Measurements from ENCODE around the gene TNNI3K.

TNNI3K gene

GRCh38 chr1:74422421-74423292 is 187.5 kb downstream of the TNNI3K start:
- no peak for DNase-seq
- Histone ChIP-seq H3K4me3 (ENCODE audit: low read depth, low read length) (no peak overlapping the region), H3K36me3 (no peaks in the 10 kb centered on the region), H3K27me3 (ENCODE audit: insufficient read depth, low read depth, severe bottlenecking) (no peaks in the 10 kb centered on the region), H3K27ac (peak overlapping the region; percentile 77), H3K9me3 (ENCODE audit: severe bottlenecking) (no peaks in the 10 kb centered on the region)
- no peak for TF ChIP-seq CTCF (IDR thresholded peaks at IDR 0.05; ENCODE audit: low read depth, low read length)

GRCh38 chr1:74423471-74423870 is 188.3 kb downstream of the TNNI3K start:
- Histone ChIP-seq H3K36me3 (no peaks in the 10 kb centered on the region), H3K9me3 (ENCODE audit: severe bottlenecking) (no peaks in the 10 kb centered on the region), H3K27ac (no peak overlapping the region), H3K4me3 (ENCODE audit: low read depth, low read length) (no peak overlapping the region), H3K27me3 (ENCODE audit: insufficient read depth, low read depth, severe bottlenecking) (no peaks in the 10 kb centered on the region)
- no peak for DNase-seq
- no peak for TF ChIP-seq CTCF (IDR thresholded peaks at IDR 0.05; ENCODE audit: low read depth, low read length)

GRCh38 chr1:74425676-74426075 is 190.5 kb downstream of the TNNI3K start:
- no peak for TF ChIP-seq CTCF (IDR thresholded peaks at IDR 0.05; ENCODE audit: low read depth, low read length)

GRCh38 chr1:74426208-74426937 is 191.2 kb downstream of the TNNI3K start:
- Histone ChIP-seq H3K36me3 (no peaks in the 10 kb centered on the region), H3K9me3 (ENCODE audit: severe bottlenecking) (no peaks in the 10 kb centered on the region), H3K27ac (peak overlapping the region; percentile 59), H3K4me3 (ENCODE audit: low read depth, low read length) (no peak overlapping the region), H3K27me3 (ENCODE audit: insufficient read depth, low read depth, severe bottlenecking) (no peaks in the 10 kb centered on the region)
- DNase-seq, result peak; percentile 50
- TF ChIP-seq CTCF (IDR thresholded peaks at IDR 0.05; ENCODE audit: low read depth, low read length), result no peak

More at GRCh38 chr1:74425676-74426075, 190.5 kb downstream of the TNNI3K start:
- peak overlapping the region; percentile 59 for H3K27ac ChIP-seq
- no peaks in the 10 kb centered on the region for H3K27me3 ChIP-seq (ENCODE audit: insufficient read depth, low read depth, severe bottlenecking)
- H3K9me3 ChIP-seq (ENCODE audit: severe bottlenecking), result no peaks in the 10 kb centered on the region
- no peak overlapping the region for H3K4me3 ChIP-seq (ENCODE audit: low read depth, low read length)
- no peak for DNase-seq
- no peaks in the 10 kb centered on the region for H3K36me3 ChIP-seq

- no peaks in the 10 kb centered on the region for H3K36me3 ChIP-seq
- H3K27me3 ChIP-seq (ENCODE audit: insufficient read depth, low read depth, severe bottlenecking), result no peaks in the 10 kb centered on the region
- H3K4me3 ChIP-seq (ENCODE audit: low read depth, low read length), result no peak overlapping the region
- TF ChIP-seq CTCF (IDR thresholded peaks at IDR 0.05; ENCODE audit: low read depth, low read length), result no peak
- no peaks in the 10 kb centered on the region for H3K9me3 ChIP-seq (ENCODE audit: severe bottlenecking)
- no peak for DNase-seq
- no peak overlapping the region for H3K27ac ChIP-seq
Observed at GRCh38 chr1:74427681-74428080, 192.5 kb downstream of the TNNI3K start.

Data from WERI-Rb-1 (cell line).